GM03348 (cell line): ENCODE measurements around the gene HNRNPC.
A peak's percentile ranks its signal among the peaks of the same experiment; 100 is the strongest.
"Not testable (repeated sequence)": the region's sequence is repeated elsewhere in the genome, so short reads cannot be mapped to it uniquely, and the experiment has no call there.

Source experiments
- DNase-seq: peaks from one replicate; pipeline ENCODE4 v3.0.0; 2012; ENCODE audit warnings: low spot score

The HNRNPC gene

GRCh38 chr14:21191809-21192446, 77.3 kb downstream of the HNRNPC start:
- DNase-seq: peak; percentile 79

DNA sequence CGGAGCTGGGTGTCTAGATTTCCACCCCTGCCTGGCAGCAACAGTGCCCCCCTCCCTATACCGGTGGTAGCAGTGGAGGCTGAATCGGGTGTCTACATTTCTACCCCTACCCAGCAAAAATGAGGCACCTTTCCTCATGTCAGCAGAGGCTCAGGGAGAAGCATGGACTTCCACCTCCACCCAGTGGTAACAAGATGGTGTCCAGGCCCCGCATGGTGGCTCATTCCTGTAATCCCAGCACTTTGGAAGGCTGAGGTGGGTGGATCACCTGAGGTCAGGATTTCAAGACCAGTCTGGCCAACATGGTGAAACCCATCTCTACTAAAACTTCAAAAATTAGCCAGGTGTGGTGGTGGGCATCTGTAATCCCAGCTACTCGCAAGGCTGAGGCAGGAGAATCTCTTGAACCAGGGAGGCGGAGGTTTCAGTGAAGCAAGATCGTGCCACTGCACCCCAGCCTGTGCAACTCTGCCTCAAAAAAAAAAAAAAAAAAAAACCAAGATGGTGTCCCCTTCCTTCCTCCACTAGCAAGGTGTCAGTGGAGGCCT, 77.9 kb downstream of the HNRNPC start:
- no peak for DNase-seq

DNA sequence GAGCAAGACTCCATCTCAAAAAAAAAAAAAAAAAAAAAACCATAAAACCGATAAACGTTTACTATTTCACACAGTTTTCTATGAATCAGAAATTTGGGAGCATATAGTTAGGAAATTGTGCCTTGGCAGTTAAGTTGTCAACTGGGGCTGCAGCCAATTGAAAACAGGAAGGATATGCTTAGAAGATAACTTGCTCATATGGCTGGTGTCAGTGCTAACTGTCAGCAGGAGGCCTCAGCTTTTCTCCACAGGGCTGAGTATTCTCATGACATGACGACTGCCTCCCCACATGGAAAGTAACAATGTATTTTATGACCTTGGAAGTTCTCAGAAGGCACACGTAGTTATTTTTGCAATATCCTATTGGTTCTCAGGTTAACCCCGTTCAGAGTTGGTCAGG, 83.8 kb downstream of the HNRNPC start:
- peak; percentile 27 for DNase-seq

GRCh38 chr14:21184254-21184653, 85.0 kb downstream of the HNRNPC start:
- DNase-seq: no peak

DNA sequence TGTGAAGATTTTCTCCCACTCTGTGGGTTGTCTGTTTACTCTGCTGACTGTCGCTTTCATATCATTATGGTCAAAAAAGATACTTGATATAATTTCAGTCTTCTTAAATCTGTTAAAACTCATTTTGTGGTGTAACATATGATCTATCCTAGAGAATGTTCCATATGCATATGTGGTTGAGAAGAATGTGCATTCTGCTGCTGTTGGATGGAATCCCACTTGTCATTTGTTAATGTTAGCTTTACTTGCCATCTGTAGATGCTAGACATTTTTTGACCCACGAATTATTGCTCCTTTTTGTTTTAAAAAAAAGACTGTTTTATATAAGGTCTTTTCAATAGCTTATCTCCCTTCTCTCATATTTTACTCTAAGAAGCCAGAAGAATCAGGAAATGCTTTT, 87.1 kb downstream of the HNRNPC start:
- no peak for DNase-seq

- no peak for DNase-seq
These were observed 98.1 kb downstream of the HNRNPC start for GRCh38 chr14:21171128-21171527.

- DNase-seq: no peak
These were observed 99.7 kb downstream of the HNRNPC start for GRCh38 chr14:21169573-21169972.

- no peak for DNase-seq
These were observed 101.2 kb downstream of the HNRNPC start for GRCh38 chr14:21168055-21168454.

DNA sequence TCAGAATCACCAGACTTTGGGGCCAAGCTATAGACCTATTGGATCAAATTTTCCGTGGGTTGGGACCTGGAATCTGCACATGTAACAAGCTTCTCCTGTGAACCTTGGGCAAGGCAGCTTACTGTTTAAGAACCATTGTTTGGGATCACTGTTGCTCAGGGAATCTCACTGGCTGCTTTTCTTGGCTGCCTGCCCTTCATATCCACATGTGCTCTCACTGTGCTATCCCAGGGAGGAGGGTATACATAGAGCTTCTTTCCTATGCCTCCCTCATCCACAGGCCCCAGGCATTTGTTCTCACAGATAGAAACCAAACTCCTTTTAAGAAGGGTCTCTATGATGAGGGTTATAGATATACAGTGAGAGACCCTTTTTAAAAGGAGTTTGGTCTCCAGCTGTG, 103.6 kb downstream of the HNRNPC start:
- not testable (repeated sequence) for DNase-seq

DNA sequence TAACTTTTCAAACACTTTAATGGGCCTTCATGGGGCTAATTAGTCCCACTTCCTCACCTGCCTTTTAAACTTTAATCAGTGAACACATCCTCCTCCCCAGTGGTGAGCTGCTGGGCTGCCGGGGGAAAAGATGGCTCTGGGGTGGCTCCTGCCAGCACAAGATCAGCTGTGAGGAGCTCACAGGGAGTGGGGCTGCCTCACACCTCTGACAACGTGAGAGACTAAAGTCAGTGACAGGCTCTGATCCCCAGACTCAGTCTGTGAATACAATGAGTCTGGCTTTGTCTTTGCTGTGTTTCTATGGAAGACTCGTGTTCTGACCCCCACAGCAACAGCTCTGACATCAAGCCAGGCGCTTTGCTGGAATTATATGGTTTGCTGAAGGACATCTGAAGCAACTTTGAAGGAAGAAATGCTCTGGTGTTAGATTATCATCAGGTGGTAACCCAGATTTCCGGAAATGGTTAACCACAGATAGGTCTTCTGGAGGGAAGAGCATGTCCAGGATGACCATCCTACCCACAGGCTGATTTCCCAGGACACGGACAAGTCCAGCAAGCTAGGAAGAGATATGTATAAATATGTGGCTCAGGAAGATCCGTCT, 104.1 kb downstream of the HNRNPC start:
- DNase-seq: not testable (repeated sequence)

DNA sequence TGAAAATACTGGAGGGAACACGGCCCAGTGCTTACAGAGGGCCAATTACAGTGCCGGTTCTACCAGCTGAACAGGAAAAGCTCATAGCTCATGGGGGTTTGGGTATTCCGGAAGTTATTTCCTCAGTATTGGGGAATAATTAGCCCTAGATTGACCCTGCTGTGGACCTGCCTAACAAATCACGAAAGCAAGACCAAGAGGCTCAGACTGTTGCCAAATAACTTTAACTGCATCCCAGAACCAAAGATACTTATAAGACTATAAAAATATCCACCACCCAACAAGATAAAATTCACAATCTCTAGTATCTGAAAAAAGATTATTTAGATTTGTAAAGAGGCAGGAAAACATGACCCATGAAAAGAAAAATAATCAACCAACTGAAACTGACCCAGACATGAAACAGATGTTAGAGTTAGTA, 105.4 kb downstream of the HNRNPC start:
- no peak for DNase-seq

GRCh38 chr14:21162081-21162480, 107.2 kb downstream of the HNRNPC start:
- no peak for DNase-seq

GRCh38 chr14:21160061-21160610, 109.1 kb downstream of the HNRNPC start:
- DNase-seq: no peak
